HG03442 (cell line): ENCODE measurements around the gene NFATC4.
"Not testable (repeated sequence)": the region's sequence is repeated elsewhere in the genome, so short reads cannot be mapped to it uniquely, and the experiment has no call there.

Experiments used
- ATAC-seq: cut with Tn5 transposase; IDR thresholded peaks from one replicate; pipeline ENCODE4 v1.9.1; 2021; ENCODE audit warnings: mild to moderate bottlenecking, moderate library complexity; ENCODE audit not compliant: unreplicated experiment

The NFATC4 gene

DNA sequence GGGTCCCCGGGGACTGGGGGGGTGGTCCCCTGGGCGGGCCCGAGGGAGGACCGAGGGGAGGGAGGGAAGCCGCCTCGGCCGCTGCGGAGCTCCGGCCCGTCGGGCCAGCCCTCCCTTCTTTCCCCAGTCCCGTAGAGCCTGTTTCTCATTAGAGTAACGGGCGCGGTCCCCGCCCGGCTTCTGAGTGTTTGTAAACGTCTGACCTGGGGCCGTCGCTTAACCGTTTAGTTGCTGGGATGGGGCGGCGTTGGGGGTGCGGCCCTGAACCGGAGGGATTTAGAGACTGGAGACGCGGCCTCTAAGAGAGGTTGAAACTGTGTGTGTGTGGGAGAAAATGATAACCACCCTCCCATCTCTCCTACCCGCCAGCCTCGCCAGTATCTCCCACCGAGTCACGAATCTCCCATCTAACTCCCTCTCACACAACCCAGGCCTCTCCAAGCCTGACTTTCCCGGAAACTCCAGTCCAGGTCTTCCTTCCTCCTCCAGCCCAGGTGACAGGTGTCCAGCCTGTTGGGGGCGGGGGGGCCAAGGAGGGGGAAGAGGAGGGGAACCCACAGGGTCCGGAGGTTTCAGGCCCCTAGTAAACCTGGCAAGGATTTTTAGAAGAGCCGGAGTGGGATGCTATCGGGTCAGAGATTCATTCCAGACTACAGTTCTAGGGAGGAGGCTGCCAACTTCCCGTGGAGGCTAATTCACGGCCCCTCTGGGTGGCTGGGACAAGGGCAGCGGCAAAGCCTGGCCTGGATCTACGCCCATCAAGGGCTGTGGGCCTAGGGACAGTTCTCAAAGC is 1.1 kb upstream of the NFATC4 start:
- ATAC-seq: peak; percentile 48

GRCh38 chr14:24368212-24368561 is 203 bp downstream of the NFATC4 start:
- no peak for ATAC-seq

DNA sequence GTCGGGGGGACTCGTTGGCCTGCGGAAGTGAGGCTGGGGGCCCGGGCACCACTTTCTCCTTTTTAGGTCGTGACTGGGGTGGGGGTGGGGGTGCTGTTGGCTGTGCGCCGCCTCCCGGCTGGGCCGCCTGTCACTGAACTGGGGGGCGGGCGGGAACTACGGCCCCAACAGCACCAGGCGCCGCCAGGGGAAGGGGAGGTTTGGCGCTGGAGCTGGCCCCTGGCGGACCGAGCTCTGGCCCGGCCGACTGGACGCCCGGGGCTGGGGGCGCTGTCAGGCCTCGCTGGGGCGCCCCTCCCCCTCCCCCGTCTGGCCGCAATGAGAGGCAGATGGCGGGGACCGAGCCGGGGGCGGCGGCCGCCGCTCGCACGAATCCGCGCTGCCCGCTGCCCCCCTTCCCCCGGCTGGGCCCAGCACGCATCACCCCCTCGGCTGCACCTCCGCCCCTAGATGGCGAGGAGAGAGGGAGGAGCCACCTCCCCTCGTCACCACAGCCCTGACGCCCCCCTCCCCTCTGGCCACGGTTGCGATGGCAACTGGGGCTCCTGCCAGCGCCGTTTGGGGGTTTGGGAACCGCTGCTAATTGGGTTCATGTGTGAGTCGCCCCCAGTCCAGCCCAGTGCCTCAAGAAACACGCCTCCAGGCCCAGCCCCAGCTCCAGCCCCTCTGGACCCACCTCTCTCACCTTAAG is 723 bp downstream of the NFATC4 start:
- no peak for ATAC-seq

DNA sequence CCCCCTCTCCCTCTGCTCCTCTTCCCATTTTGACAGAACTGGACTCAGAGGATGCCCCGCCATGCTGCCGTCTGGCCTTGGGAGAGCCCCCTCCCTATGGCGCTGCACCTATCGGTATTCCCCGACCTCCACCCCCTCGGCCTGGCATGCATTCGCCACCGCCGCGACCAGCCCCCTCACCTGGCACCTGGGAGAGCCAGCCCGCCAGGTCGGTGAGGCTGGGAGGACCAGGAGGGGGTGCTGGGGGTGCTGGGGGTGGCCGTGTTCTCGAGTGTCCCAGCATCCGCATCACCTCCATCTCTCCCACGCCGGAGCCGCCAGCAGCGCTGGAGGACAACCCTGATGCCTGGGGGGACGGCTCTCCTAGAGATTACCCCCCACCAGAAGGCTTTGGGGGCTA is 1.5 kb downstream of the NFATC4 start:
- ATAC-seq: no peak

GRCh38 chr14:24369907-24370687 is 2.1 kb downstream of the NFATC4 start:
- no peak for ATAC-seq

DNA sequence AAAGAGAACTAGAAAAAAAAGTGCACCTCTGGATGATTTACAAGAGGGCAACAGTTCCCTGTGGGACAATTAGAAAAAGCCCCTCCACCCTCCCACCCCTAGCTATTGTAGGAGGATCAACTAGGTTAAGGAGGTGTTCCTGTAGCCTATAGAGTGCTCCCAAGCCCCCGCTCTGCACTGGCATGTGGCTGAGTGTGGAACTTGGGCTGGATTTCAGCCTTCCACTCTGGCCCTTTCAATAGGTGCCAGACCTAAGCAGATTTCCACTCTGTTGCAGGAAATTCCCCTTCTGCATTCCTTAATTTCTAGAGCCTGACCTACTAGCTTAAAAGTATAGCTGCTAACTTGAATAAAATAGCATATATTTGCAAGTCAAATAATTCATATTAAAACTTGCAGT is 2.8 kb downstream of the NFATC4 start:
- no peak for ATAC-seq

GRCh38 chr14:24371605-24372004 is 3.6 kb downstream of the NFATC4 start:
- not testable (repeated sequence) for ATAC-seq

GRCh38 chr14:24372701-24373416 is 4.9 kb downstream of the NFATC4 start:
- ATAC-seq: no peak

DNA sequence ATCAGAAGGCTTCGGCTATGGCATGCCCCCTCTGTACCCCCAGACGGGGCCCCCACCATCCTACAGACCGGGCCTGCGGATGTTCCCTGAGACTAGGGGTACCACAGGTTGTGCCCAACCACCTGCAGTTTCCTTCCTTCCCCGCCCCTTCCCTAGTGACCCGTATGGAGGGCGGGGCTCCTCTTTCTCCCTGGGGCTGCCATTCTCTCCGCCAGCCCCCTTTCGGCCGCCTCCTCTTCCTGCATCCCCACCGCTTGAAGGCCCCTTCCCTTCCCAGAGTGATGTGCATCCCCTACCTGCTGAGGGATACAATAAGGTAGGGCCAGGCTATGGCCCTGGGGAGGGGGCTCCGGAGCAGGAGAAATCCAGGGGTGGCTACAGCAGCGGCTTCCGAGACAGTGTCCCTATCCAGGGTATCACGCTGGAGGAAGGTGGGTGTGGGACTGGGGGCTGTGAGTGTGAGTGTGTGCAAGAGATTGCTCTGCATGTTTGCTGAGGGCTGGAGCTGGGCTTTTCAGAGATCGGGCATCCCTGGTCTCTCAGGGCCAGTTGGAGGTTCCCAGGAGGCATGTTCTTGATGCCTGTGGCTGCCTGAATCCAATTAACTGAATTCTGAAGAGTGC is 8.6 kb downstream of the NFATC4 start:
- no peak for ATAC-seq

- no peak for ATAC-seq
Measured at GRCh38 chr14:24377126-24377525, 9.1 kb downstream of the NFATC4 start.

DNA sequence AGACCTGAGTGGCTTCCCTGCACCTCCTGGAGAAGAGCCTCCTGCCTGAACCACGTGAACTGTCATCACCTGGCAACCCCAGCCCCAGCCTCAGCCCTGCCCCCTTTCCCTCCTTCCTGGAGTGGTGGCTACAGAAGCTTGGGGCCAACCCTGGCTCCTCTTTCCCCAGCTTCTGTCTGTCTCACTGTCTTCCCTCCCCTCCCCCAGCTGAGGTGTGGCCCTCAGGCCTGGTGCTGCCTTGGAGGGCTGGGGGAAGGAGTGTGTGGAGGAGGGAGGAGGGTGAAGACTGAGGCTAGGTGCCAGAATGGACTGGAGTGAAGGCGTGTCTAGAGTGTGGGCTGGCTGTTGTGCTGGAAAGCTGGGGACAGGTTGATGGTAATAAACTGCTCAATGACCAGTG is 9.7 kb downstream of the NFATC4 start:
- ATAC-seq: no peak

- ATAC-seq: no peak
Measured at GRCh38 chr14:24378327-24378726, 10.3 kb downstream of the NFATC4 start.

DNA sequence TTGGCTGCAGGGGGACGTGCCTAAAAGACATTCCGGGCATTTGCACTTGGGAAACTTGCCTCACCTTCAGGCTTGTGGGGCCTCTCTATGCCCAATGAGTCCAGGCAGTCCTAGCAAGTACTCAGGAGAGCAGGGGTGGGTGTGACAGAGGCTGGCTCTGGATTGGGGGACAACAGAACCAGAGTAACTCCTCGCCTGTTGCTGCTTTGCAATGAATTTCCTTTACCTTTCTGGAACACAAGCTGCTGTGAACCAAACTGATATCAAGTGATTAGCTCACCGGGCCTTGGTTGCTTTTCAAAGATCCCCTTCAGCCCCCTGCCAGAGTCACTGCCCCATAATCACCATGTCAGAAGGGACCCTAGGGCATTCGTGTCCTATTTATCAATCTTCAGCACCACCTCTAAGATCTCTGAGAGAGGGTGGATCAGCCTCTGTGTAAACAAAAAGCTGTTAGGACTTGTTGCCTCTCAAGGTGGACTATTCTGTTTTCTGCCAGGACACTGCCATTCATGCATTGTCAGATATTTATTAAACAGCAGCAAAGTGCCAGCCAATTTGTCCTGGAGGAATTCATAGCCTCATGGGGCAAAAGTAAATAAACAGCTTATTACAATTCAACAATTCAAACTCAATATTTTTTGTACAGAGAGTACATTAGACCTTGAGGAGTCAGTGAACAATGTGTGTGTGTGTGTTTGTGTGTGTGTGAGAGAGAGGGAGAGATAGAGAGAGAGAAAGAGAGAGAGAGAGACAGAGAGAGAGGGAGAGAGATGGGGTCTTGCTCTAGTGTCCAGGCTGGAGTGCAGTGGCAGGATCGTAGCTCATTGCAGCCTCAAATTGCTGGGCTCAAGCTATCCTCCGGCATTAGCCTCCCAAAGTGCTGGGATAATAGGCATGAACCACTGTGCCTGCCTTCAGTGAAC is 11.3 kb downstream of the NFATC4 start:
- no peak for ATAC-seq

GRCh38 chr14:24379907-24380730 is 12.1 kb downstream of the NFATC4 start:
- no peak for ATAC-seq

- ATAC-seq: no peak
Measured at GRCh38 chr14:24381363-24382063, 13.5 kb downstream of the NFATC4 start.

GRCh38 chr14:24382064-24382371 is 14.0 kb downstream of the NFATC4 start:
- no peak for ATAC-seq

DNA sequence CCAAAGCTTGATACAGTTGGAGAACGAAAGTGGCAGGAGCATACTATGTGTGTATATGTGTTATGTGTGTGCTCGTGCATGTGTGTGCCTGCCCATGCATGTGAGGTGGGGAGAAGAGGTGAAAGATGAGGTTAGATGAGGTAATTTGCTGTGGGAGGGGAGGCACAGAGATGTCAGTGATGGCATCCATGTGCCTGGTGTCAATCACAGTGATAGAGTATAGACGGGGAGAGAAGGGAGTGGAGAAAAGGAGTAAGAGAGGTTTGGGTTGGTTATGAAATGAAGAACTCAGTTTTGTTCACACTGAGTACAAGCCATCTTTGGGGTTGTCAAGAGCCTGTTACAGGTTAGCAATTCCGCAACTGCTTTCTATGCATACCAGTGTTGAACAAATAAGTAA is 16.2 kb downstream of the NFATC4 start:
- ATAC-seq: no peak

GRCh38 chr14:24385524-24385923 is 17.5 kb downstream of the NFATC4 start:
- no peak for ATAC-seq
